Pulmonary artery endothelial cell (primary cell): ENCODE results near the gene RDH8. TPM values are rescaled to one million over a fixed set of nuclear protein-coding genes. Genes with fewer than 3 reads are reported as not detected.

ENCODE experiments used
- DNase-seq: peaks from one replicate; pipeline ENCODE4 v3.0.0-alpha.2; 2011; ENCODE audit warnings: low read depth, low spot score
- total RNA-seq: library from RNA; depleted of rRNA; stranded (reverse); fragments of >200 nt; gene quantifications from 2 replicates; pipeline ENCODE4 v1.2.3, GENCODE V29; 2014

The RDH8 gene
- total RNA-seq, 1 donor from 2014 or later: not detected

GRCh38 chr19:10036601-10037071 lies 23.4 kb downstream of the RDH8 start:
- no peak for DNase-seq

- DNase-seq: no peak
These were observed 24.1 kb downstream of the RDH8 start for GRCh38 chr19:10037367-10037766.

- DNase-seq: no peak
These were observed 24.5 kb downstream of the RDH8 start for GRCh38 chr19:10037809-10038208.

GRCh38 chr19:10043286-10043927 lies 30.1 kb downstream of the RDH8 start:
- DNase-seq: no peak

GRCh38 chr19:10044390-10044789 lies 31.1 kb downstream of the RDH8 start:
- DNase-seq: no peak

GRCh38 chr19:10045371-10045770 lies 32.1 kb downstream of the RDH8 start:
- DNase-seq: no peak

- no peak for DNase-seq
These were observed 36.3 kb downstream of the RDH8 start for GRCh38 chr19:10049626-10050025.

GRCh38 chr19:10052602-10053360 lies 39.5 kb downstream of the RDH8 start:
- no peak for DNase-seq

GRCh38 chr19:10061717-10062310 lies 48.5 kb downstream of the RDH8 start:
- no peak for DNase-seq

GRCh38 chr19:10068205-10068604 lies 54.9 kb downstream of the RDH8 start:
- no peak for DNase-seq

- DNase-seq: no peak
These were observed 55.8 kb downstream of the RDH8 start for GRCh38 chr19:10069046-10069445.

- DNase-seq: no peak
These were observed 57.6 kb downstream of the RDH8 start for GRCh38 chr19:10070730-10071446.

Other genes with a start within 250 kb of the RDH8 start
- 5.4 and 6.7 TPM in 2 replicates for gene ZNF846, start 244.7 kb upstream of the RDH8 start, total RNA-seq
- gene FBXL12, start 194.4 kb upstream of the RDH8 start, total RNA-seq: 9.8 and 10.4 TPM in 2 replicates
- 121 and 181 TPM in 2 replicates for gene UBL5, start 185.6 kb upstream of the RDH8 start, total RNA-seq
- 122 and 123 TPM in 2 replicates for gene PIN1, start 178.2 kb upstream of the RDH8 start, total RNA-seq
- 0.40 and 0.71 TPM in 2 replicates for gene OLFM2, start 77.0 kb upstream of the RDH8 start, total RNA-seq
- gene COL5A3, start 3.0 kb upstream of the RDH8 start, total RNA-seq: not detected in 2 replicates
- gene SHFL, start 72.8 kb downstream of the RDH8 start, total RNA-seq: 22.9 and 23.8 TPM in 2 replicates
- gene ANGPTL6, start 89.2 kb downstream of the RDH8 start, total RNA-seq: 0.20 and 0.28 TPM in 2 replicates
- 41.2 and 51.6 TPM in 2 replicates for gene PPAN, start 92.9 kb downstream of the RDH8 start, total RNA-seq
- gene P2RY11, start 98.2 kb downstream of the RDH8 start, total RNA-seq: 2.2 and 4.0 TPM in 2 replicates
- 335 and 417 TPM in 2 replicates for gene EIF3G, start 106.4 kb downstream of the RDH8 start, total RNA-seq
- 39.4 and 61.7 TPM in 2 replicates for gene DNMT1, start 181.5 kb downstream of the RDH8 start, total RNA-seq
- gene S1PR2, start 217.8 kb downstream of the RDH8 start, total RNA-seq: 0.25 and 0.46 TPM in 2 replicates
- gene MRPL4, start 238.7 kb downstream of the RDH8 start, total RNA-seq: 32.6 and 35.9 TPM in 2 replicates